ENCODE results near the gene OTUD1.

OTUD1 gene

GRCh38 chr10:23421397-23421796 lies 17.5 kb upstream of the OTUD1 start:
- DNase-seq (ENCODE audit: low read depth): no peak

GRCh38 chr10:23422003-23422411 lies 16.9 kb upstream of the OTUD1 start:
- no peak for DNase-seq (ENCODE audit: low read depth)

DNA sequence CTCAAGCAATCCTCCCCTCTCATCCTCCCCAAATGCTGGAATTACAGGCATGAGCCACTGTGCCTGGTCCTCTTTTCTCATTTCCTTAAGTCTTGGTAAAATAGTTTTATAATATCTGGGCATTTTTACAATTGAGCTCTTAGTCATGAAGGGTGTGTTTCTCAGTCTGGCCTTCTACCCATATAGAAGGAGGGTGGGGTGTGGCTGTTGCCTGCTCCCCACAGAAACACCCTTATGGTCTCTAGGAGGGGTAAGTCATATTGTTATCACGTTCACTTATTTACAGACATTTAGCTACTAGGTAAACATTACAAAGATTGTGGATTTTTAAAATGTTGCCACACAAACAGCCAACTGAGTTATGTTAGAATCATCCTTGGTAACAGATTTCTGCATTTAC lies 6.7 kb upstream of the OTUD1 start:
- peak; percentile 17 for DNase-seq (ENCODE audit: low read depth)

DNA sequence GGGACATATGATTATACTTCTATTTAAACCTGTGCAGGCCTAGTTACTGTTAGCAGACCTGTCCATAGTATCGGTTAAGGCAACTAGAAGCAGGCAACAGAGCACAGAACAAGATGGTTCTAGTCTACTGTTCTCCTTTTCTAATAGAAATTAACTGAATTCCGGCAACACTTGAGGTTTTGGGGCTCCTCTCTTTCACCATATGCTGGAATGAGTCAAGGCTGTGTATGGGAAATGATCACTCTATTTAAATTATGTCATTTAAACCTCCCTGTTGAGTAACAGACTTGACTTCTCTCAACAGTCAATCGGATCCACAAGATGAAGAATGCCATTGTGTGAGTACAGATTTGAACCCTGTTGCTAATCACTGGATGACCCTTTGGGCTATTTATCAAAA lies 6.2 kb upstream of the OTUD1 start:
- peak; percentile 8 for DNase-seq (ENCODE audit: low read depth)

DNA sequence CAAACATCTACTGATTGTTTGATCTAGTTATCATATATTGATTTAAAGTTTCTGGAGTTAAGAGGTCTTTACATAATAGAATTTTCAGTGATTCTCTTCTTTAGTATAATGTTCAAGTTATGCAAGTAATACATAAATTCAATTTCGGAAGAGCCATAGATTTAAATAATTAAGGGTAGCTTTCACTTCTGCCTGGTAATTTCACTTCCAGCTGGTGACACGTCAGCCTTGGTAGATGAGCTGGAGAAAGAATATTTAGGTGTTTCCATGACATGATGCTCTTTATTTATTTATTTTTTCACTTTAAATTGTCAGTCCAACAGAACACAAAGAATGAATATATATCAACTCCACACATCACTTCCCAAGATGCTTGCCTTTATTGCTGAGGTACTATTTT lies 5.2 kb upstream of the OTUD1 start:
- no peak for DNase-seq (ENCODE audit: low read depth)

- DNase-seq (ENCODE audit: low read depth): no peak
Measured at GRCh38 chr10:23435378-23435777, 3.5 kb upstream of the OTUD1 start.

GRCh38 chr10:23436983-23437382 lies 1.9 kb upstream of the OTUD1 start:
- no peak for DNase-seq (ENCODE audit: low read depth)

GRCh38 chr10:23437963-23438546 lies 820 bp upstream of the OTUD1 start:
- no peak for DNase-seq (ENCODE audit: low read depth)

DNA sequence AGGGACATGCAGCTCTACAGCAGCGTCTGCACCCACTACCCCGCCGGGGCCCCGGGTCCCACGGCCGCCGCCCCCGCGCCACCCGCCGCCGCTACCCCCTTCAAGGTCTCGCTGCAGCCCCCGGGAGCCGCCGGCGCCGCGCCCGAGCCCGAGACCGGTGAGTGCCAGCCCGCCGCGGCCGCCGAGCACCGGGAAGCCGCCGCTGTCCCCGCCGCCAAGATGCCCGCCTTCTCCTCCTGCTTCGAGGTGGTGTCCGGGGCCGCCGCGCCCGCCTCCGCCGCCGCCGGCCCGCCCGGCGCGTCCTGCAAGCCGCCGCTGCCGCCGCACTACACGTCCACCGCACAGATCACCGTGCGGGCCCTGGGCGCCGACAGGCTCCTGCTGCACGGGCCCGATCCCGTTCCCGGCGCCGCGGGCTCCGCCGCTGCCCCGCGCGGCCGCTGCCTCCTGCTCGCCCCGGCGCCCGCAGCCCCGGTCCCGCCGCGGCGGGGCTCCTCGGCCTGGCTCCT lies 631 bp downstream of the OTUD1 start:
- peak; percentile 37 for DNase-seq (ENCODE audit: low read depth)

GRCh38 chr10:23439961-23440889 lies 1.4 kb downstream of the OTUD1 start:
- DNase-seq (ENCODE audit: low read depth): peak; percentile 70

DNA sequence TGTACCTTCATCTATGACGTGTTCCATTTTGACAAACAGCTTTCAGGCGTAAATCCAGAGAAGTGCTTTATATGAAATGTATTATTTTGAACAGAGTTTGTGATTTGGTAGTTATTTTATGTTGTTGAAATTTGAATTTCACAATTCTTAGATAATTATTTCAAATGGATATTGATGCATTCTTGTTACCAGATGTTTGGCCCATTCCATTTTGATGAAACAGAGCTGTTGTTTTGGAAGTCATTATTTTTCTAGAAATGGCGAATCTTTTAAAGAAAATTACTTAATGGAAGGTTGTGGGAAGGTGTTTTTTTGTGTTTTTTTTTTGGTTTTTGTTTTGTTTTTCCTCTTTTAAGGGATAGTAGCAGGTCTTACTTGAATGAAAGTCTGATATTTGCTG lies 2.4 kb downstream of the OTUD1 start:
- no peak for DNase-seq (ENCODE audit: low read depth)

DNA sequence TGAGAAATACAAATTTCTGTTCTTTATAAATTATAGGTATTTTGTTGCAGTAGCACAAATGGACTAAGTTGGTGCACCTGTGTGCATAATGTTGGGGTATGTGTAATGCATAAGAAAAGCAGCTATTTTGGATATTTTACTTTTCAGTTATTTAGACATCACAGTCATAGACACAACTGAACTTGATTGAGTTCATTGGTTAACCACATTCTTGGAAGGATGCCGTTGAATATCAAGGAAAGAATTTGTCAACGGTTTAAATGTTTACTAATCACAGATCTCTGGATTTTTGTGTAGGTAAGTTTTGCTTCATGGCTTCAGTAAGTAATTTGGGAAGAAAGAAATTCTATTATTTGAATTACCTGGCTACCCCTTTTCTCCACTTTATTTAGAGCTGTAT lies 4.1 kb downstream of the OTUD1 start:
- DNase-seq (ENCODE audit: low read depth): peak; percentile 43

GRCh38 chr10:23445591-23445990 lies 6.7 kb downstream of the OTUD1 start:
- no peak for DNase-seq (ENCODE audit: low read depth)

DNA sequence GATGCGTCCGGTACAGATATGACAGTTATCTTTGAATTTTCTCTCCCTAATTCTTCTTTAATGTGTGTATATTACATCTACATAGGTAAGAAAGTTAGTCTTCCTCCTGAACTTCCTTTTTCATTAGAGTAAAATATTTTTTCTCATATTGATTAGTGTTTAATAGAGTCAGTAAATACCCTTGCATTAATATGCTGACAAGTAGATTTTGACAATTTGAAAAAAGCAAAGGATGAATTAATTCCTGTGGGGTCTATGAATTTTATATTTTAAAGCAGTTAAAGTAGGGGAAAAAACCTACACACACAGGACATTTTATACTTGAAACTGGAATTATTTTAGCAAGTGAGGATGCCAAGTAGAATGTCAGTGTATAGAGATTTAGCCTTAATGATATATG lies 9.4 kb downstream of the OTUD1 start:
- DNase-seq (ENCODE audit: low read depth): no peak

DNA sequence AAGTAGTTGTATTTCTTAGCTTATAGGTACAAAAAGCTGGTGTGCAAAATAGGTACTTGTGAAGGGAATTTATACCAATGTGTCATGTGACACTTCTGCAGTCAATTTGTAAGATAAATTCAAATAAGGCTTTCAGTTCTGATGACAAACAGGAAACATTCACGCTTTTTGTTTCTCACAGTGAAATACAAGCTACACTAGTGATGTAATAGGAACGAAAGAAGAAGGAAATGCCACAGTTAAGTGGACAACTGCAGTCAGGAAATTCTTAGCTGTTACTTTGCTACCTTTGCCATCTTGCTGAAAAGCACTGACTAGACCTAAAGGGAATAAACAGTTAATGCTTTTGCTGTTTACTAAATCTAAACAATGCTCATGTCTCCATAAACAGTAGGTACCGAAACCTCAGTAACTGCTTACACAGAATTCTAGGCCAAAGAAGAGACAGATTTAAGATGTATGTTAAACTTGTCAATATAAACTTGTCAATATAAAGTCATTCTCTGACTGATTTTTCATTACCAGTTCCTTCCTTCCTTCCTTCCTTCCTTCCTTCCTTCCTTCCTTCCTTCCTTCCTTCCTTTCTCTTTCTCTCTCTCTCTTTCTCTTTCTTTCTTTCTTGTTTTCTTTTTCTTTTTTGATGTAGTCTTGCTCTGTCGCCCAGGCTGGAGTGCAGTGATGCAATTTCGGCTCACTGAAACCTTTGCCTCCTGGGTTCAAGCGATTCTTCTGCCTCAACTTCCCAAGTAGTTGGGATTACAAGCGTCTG lies 10.1 kb downstream of the OTUD1 start:
- DNase-seq (ENCODE audit: low read depth): no peak

DNA sequence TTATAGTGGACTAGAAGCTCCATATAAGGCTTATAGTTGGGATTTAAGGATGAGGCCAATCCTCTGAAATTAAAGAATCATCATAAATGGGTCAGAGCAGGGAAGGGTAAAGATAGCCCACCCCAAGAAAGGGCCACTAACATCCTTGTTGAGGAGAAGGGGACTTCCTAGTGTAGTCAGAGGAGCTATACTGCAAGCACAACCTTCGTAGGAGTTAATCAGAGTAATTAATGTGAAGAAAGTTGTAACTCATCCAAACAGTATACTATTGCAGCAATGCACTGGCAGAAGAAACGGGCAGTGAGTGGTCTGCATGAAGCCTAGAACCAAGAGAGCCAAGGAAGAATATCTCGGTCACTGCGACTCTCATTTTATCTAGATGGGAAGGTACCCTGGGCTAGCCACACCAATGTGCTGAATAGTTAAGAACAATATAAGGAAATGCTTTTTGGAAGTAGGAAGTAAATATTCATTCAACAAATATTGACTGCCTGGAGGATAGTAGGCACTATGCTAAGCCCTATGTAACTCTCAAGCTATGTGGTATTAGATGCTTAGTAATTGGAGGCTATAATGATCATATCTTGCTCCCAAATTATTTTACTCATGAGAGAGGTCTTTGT lies 13.3 kb downstream of the OTUD1 start:
- DNase-seq (ENCODE audit: low read depth): no peak

GRCh38 chr10:23453465-23453864 lies 14.6 kb downstream of the OTUD1 start:
- no peak for DNase-seq (ENCODE audit: low read depth)

- DNase-seq (ENCODE audit: low read depth): no peak
Measured at GRCh38 chr10:23457632-23458417, 18.9 kb downstream of the OTUD1 start.

DNA sequence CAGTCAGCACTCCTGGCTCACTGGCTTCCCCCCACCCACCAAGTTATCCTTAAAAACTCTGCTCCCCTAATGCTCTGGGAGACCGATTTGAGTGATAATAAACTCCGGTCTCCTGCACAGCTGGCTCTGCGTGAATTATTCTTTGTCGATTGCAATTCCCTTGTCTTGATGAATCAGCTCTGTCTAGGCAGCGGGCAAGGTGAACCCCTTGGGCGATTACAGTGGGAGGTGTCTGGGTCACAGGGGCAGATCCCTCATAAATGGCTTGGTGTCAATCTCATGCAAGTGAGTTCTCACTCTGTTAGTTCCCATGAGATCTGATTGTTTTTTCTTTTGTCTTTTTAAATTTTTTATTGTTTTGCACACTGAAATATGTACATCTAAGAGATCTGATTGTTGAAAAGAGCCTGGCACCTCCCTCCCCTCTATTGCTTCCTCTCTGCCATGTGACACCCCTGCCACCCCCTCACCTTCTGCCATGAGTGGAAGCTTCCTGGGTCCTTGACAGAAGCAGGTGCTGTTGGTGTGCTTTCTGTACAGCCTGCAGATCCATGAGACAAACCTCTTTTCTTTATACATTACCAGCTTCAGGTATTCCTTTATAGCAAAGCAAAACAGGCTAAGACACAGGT lies 20.5 kb downstream of the OTUD1 start:
- no peak for DNase-seq (ENCODE audit: low read depth)

DNA sequence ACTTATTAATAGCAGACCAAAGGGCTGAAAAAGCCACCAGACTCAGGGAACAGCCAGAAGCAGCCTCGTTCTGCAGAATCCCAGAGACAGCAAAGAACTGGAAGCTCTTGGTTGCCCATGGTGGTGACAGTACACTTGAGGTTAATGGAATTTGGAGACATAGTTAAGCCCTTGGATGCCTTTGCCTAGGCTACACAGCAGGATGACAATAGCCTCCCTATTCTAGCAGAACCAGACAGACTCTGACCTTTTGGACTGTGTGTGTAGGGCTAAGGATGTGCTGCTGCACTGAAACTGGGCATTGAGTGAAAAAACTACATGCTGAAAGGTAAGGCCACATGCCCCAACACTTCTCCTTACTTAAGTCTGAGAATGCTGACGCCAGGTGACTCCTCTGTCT lies 22.7 kb downstream of the OTUD1 start:
- no peak for DNase-seq (ENCODE audit: low read depth)

GRCh38 chr10:23467012-23467411 lies 28.1 kb downstream of the OTUD1 start:
- no peak for DNase-seq (ENCODE audit: low read depth)
